Measurements from ENCODE around the gene GSG1L.
"Not testable (repeated sequence)": the region's sequence is repeated elsewhere in the genome, so short reads cannot be mapped to it uniquely, and the experiment has no call there.

GRCh38 chr16:27942071-27942470, 121.4 kb downstream of the GSG1L start:
- not testable (repeated sequence) for TF ChIP-seq POLR2A, TAF1 (IDR thresholded peaks at IDR 0.05; ENCODE audit: low read depth, low read length)
